Measurements from ENCODE around the gene ALDOB. TPM values are rescaled to one million over a fixed set of nuclear protein-coding genes. Genes with fewer than 3 reads are reported as not detected.

The ALDOB gene
- total RNA-seq, 1 donor from 2014 or later: not detected

DNA sequence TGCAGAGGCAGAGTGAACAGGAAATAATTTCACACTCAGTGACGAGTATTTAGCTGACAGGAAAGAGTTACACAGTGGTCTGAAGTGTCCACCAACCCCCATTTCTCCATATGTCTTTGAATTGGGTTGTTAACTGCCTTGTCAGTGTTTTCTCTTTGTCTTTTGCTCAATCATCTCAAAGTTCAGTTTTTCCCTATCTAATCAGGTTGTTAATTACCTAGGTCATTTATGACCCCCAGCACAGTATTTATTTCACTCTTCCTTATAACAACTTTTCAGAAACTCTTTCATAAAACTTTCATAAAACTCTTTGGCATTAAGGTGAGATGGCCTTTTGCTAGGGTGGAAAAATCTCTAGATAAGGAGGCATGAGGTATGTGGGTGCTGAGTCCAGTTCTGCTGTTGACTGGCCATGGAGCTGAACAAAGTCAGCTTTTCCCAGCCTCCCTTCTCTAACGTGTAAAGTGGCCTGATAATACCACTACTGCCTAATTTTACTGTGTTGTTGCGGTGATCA, 5.2 kb upstream of the ALDOB start:
- H3K36me3 ChIP-seq: no peaks in the 10 kb centered on the region
- H3K4me1 ChIP-seq: no peaks in the 10 kb centered on the region
- H3K9me3 ChIP-seq: no peaks in the 10 kb centered on the region
- TF ChIP-seq POLR2AphosphoS5 (IDR thresholded peaks at IDR 0.05; ENCODE audit: insufficient read depth in 1 of 2, low read depth in 1 of 2): no peak
- no peak for TF ChIP-seq POLR2A (IDR thresholded peaks at IDR 0.05)
- TF ChIP-seq CTCF (IDR thresholded peaks at IDR 0.05): no peak
- H3K27me3 ChIP-seq: no peaks in the 10 kb centered on the region
- H3K4me3 ChIP-seq: no peak overlapping the region
- no peak overlapping the region for H3K27ac ChIP-seq
- intact Hi-C loops (cut with DNase I): no loop called here
- DNase-seq (ENCODE audit: extremely low spot score in 2 of 2): no peak

DNA sequence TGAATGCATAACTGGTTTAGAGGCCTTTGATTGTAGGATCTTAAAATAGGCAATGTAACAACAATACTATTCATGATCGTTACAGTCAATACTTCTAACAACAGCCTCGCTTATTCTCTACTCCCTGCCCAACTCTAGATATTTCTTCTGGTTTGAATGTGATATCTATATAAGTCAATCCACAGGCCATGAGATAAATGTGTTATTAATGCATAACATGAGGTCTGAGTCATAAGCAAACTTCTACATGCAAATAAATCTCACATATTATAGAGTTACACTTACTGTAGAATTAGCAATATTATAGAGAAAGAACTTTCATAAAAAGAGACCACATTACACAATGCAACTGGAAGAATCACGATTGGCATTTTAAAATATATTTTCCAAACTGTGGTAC, 2.9 kb upstream of the ALDOB start:
- Histone ChIP-seq H3K27me3 (no peaks in the 10 kb centered on the region), H3K4me1 (no peaks in the 10 kb centered on the region), H3K36me3 (no peaks in the 10 kb centered on the region), H3K27ac (no peak overlapping the region), H3K9me3 (no peaks in the 10 kb centered on the region), H3K4me3 (no peak overlapping the region)
- intact Hi-C loops (cut with DNase I): no loop called here
- DNase-seq (ENCODE audit: extremely low spot score in 2 of 2): no peak
- TF ChIP-seq CTCF (IDR thresholded peaks at IDR 0.05): no peak
- TF ChIP-seq POLR2AphosphoS5 (IDR thresholded peaks at IDR 0.05; ENCODE audit: insufficient read depth in 1 of 2, low read depth in 1 of 2): no peak
- TF ChIP-seq POLR2A (IDR thresholded peaks at IDR 0.05): no peak

DNA sequence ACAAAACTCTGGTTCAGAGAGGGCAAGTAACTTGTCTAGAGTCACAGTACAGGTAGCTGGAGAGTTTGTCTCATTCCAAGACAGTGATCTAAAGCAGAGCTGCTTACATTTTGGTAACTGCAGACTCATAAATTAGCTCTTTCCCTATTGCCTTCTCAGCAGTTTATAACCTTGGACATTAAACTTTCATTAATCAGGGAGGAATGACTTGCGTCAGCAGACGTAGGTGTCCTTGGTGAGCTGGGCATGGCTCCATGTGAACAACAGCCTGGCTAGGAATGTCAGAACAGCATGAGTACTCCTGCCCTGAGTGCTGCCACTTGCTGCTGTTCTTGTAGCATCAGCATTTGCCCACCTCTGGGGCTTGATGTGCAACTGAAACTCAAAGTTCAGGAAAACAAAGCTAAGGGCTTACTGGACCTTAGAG, 2.2 kb upstream of the ALDOB start:
- Histone ChIP-seq H3K4me3 (no peak overlapping the region), H3K27me3 (no peaks in the 10 kb centered on the region), H3K36me3 (no peaks in the 10 kb centered on the region), H3K4me1 (no peaks in the 10 kb centered on the region), H3K27ac (no peak overlapping the region), H3K9me3 (no peaks in the 10 kb centered on the region)
- intact Hi-C loops (cut with DNase I): no loop called here
- TF ChIP-seq POLR2AphosphoS5 (IDR thresholded peaks at IDR 0.05; ENCODE audit: insufficient read depth in 1 of 2, low read depth in 1 of 2): no peak
- no peak for TF ChIP-seq POLR2A (IDR thresholded peaks at IDR 0.05)
- TF ChIP-seq CTCF (IDR thresholded peaks at IDR 0.05): no peak
- no peak for DNase-seq (ENCODE audit: extremely low spot score in 2 of 2)

DNA sequence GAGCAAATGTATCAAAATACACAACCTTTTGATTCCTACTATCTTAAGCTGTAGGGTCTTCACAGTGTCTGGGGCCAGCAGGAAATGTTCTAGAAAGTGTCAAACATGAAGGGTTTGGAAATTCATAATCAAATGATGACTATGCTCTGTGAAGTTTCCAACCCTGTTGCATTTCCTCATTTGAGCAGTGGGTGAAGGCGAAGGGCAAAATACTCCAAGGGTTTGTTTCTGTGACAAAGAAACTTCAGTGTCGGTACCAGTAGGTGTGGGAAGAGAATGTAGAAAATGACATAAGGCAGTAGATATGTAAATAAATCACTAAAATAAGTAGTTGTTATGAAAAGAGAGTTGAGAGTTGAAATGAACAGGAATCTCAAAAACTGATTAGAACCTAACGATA, 576 bp downstream of the ALDOB start:
- Histone ChIP-seq H3K27me3 (no peaks in the 10 kb centered on the region), H3K36me3 (no peaks in the 10 kb centered on the region), H3K4me3 (no peak overlapping the region), H3K27ac (no peak overlapping the region), H3K9me3 (no peaks in the 10 kb centered on the region), H3K4me1 (no peaks in the 10 kb centered on the region)
- intact Hi-C loops (cut with DNase I): no loop called here
- no peak for DNase-seq (ENCODE audit: extremely low spot score in 2 of 2)
- TF ChIP-seq CTCF (IDR thresholded peaks at IDR 0.05) (no peak), POLR2A (IDR thresholded peaks at IDR 0.05) (no peak), POLR2AphosphoS5 (IDR thresholded peaks at IDR 0.05; ENCODE audit: insufficient read depth in 1 of 2, low read depth in 1 of 2) (no peak)

GRCh38 chr9:101433229-101433628, 2.3 kb downstream of the ALDOB start:
- Histone ChIP-seq H3K27me3 (no peaks in the 10 kb centered on the region), H3K4me3 (no peak overlapping the region), H3K9me3 (no peaks in the 10 kb centered on the region), H3K27ac (no peak overlapping the region), H3K36me3 (no peaks in the 10 kb centered on the region), H3K4me1 (no peaks in the 10 kb centered on the region)
- no peak for TF ChIP-seq CTCF (IDR thresholded peaks at IDR 0.05)
- no peak for TF ChIP-seq POLR2A (IDR thresholded peaks at IDR 0.05)
- TF ChIP-seq POLR2AphosphoS5 (IDR thresholded peaks at IDR 0.05; ENCODE audit: insufficient read depth in 1 of 2, low read depth in 1 of 2): no peak
- intact Hi-C loops (cut with DNase I): no loop called here
- no peak for DNase-seq (ENCODE audit: extremely low spot score in 2 of 2)
